PFSK-1 (cell line): Measurements from ENCODE around the gene PROK1.

ENCODE experiments used
- FOXP2 ChIP-seq: optimal IDR thresholded peaks from 2 replicates; pipeline ENCODE3; 2011; ENCODE audit warnings: borderline replicate concordance, control low read depth, inconsistent platforms; ENCODE audit not compliant: insufficient read depth; ENCODE audit errors: extremely low read length, extremely low read depth
- POLR2AphosphoS5 ChIP-seq: IDR thresholded peaks from 2 replicates; pipeline ENCODE4 v1.6.1; 2012; ENCODE audit warnings: low read depth, mild to moderate bottlenecking, control low read depth, low read length, moderate library complexity
- REST ChIP-seq, 2 experiments: IDR thresholded peaks; 2 replicates each; pipeline versions ENCODE4 v1.6.1 to v1.8.0; 2011 to 2012; ENCODE audit warnings: low read depth in 2 of 2, low read length in 2 of 2, control low read depth in 1 of 2, inconsistent platforms in 1 of 2, mild to moderate bottlenecking in 1 of 2, moderate library complexity in 1 of 2; ENCODE audit not compliant: insufficient read depth in 1 of 2
- SIN3A ChIP-seq: IDR thresholded peaks from 2 replicates; pipeline ENCODE4 v1.6.1; 2012; ENCODE audit warnings: mild to moderate bottlenecking, low read length, moderate library complexity, borderline replicate concordance; ENCODE audit not compliant: insufficient read depth
- TAF1 ChIP-seq: IDR thresholded peaks from 2 replicates; pipeline ENCODE4 v1.6.1; 2012; ENCODE audit warnings: low read length, control low read depth, borderline replicate concordance; ENCODE audit not compliant: insufficient read depth

Gene PROK1

GRCh38 chr1:110433803-110434202, 17.1 kb upstream of the PROK1 start:
- TF ChIP-seq POLR2AphosphoS5 (no peak), TAF1 (no peak), SIN3A (no peak), REST (IDR thresholded peaks at IDR 0.05; ENCODE audit: insufficient read depth in 1 of 2, low read depth in 2 of 2, low read length in 2 of 2) (no peak), FOXP2 (no peak)

GRCh38 chr1:110434946-110435345, 16.0 kb upstream of the PROK1 start:
- TF ChIP-seq TAF1: no peak
- no peak for TF ChIP-seq REST (IDR thresholded peaks at IDR 0.05; ENCODE audit: insufficient read depth in 1 of 2, low read depth in 2 of 2, low read length in 2 of 2)
- TF ChIP-seq SIN3A: no peak
- TF ChIP-seq POLR2AphosphoS5: no peak
- TF ChIP-seq FOXP2: no peak

GRCh38 chr1:110436635-110437034, 14.3 kb upstream of the PROK1 start:
- no peak for TF ChIP-seq SIN3A
- TF ChIP-seq REST (IDR thresholded peaks at IDR 0.05; ENCODE audit: insufficient read depth in 1 of 2, low read depth in 2 of 2, low read length in 2 of 2): no peak
- TF ChIP-seq TAF1: no peak
- no peak for TF ChIP-seq FOXP2
- no peak for TF ChIP-seq POLR2AphosphoS5

- TF ChIP-seq TAF1 (no peak), REST (IDR thresholded peaks at IDR 0.05; ENCODE audit: insufficient read depth in 1 of 2, low read depth in 2 of 2, low read length in 2 of 2) (no peak), SIN3A (no peak), POLR2AphosphoS5 (no peak), FOXP2 (no peak)
Observed at GRCh38 chr1:110438893-110439292, 12.1 kb upstream of the PROK1 start.

- no peak for TF ChIP-seq POLR2AphosphoS5
- no peak for TF ChIP-seq TAF1
- no peak for TF ChIP-seq SIN3A
- TF ChIP-seq FOXP2: no peak
- no peak for TF ChIP-seq REST (IDR thresholded peaks at IDR 0.05; ENCODE audit: insufficient read depth in 1 of 2, low read depth in 2 of 2, low read length in 2 of 2)
Observed at GRCh38 chr1:110440877-110441276, 10.1 kb upstream of the PROK1 start.
